K562 (cell line): ENCODE results near the gene SLC25A34. TPM values are rescaled to one million over a fixed set of nuclear protein-coding genes. Genes with fewer than 3 reads are reported as not detected.

Experiments
- ATAC-seq: fragments of 200-7000 bp; cut with Tn5 transposase; 3 replicates; pipeline ENCODE4 v1.9.1; 2020; ENCODE audit warnings: moderate library complexity
- BruUV-seq: library from RNA; stranded (reverse); fragments of 400-500 nt; replicated peaks from 2 replicates; lab custom pipeline; 2021; lab: Mats Ljungman, UMichigan
- CTCF ChIA-PET: fragments of 300-600 bp; formaldehyde crosslinking; extraction: SDS; loops from one replicate; lab custom pipeline; 2021; ENCODE audit warnings: low intra/inter-chr PET ratio; lab: Yijun Ruan, JAX
- POLR2A ChIA-PET: fragments of 300-600, 350-650 bp; sonication (Branson Sonifier 250); formaldehyde crosslinking; extraction: SDS; loops from one replicate; lab custom pipeline; 2021; ENCODE audit warnings: antibody characterized with exemption, inconsistent platforms; lab: Yijun Ruan, JAX
- DNase-seq, 4 experiments: peaks; one replicate each; pipeline versions ENCODE4 v3.0.0 to v3.0.0-alpha.2; 2011 to 2018; ENCODE audit warnings: low spot score in 3 of 4, mixed read lengths in 3 of 4; ENCODE audit errors: extremely low read depth in 1 of 4
- FAIRE-seq: peaks from 2 replicates; lab custom pipeline; 2011; peaks lifted over from hg19 to GRCh38; lab: Jason Lieb, UNC
- H2AFZ ChIP-seq: 2 replicates; pipeline ENCODE4 v1.6.0; 2011; ENCODE audit warnings: low read depth, low read length, control low read depth, inconsistent platforms
- H3K27ac ChIP-seq: fragments of 200-600 bp; 3 replicates; pipeline ENCODE4 v1.8.0; 2011; ENCODE audit warnings: low read depth, mild to moderate bottlenecking, control low read depth, inconsistent platforms, low read length, moderate library complexity, mixed read lengths; ENCODE audit errors: extremely low read depth
- H3K27me3 ChIP-seq, 2 experiments: fragments of 300-600 bp in 1 of 2; 2 replicates in 1 of 2; 3 replicates in 1 of 2; pipeline versions ENCODE4 v1.6.0 to v1.8.0; 2011; ENCODE audit warnings: inconsistent platforms in 2 of 2, low read length in 2 of 2, mild to moderate bottlenecking in 1 of 2, mixed read lengths in 1 of 2, moderate library complexity in 1 of 2; ENCODE audit not compliant: control insufficient read depth in 2 of 2, insufficient read depth in 2 of 2
- H3K36me3 ChIP-seq: fragments of 300-600 bp; 3 replicates; pipeline ENCODE4 v1.8.0; 2011; ENCODE audit warnings: mild to moderate bottlenecking, low read length, inconsistent platforms; ENCODE audit not compliant: control insufficient read depth, insufficient read depth
- H3K4me1 ChIP-seq, 2 experiments: fragments of 200-600 bp in 1 of 2; replicated peaks in 1 of 2; 2 replicates in 1 of 2; 3 replicates in 1 of 2; pipeline versions ENCODE4 v1.5.1 to v1.8.0; 2011; ENCODE audit warnings: inconsistent platforms in 2 of 2, low read length in 2 of 2, mild to moderate bottlenecking in 1 of 2, mixed read lengths in 1 of 2, moderate library complexity in 1 of 2; ENCODE audit not compliant: control insufficient read depth in 2 of 2, insufficient read depth in 2 of 2
- H3K4me2 ChIP-seq: 2 replicates; pipeline ENCODE4 v1.6.1; 2011; ENCODE audit warnings: low read length, control low read depth, inconsistent platforms, mixed read lengths; ENCODE audit not compliant: insufficient read depth
- H3K4me3 ChIP-seq: fragments of 200-600 bp; sonication (generic), shearing (Covaris generic); 2 replicates; pipeline ENCODE4 v1.5.1; 2016; ENCODE audit warnings: control low read depth, inconsistent platforms
- H3K79me2 ChIP-seq: fragments of 200-600 bp; 3 replicates; pipeline ENCODE4 v1.8.0; 2011; ENCODE audit warnings: low read length, inconsistent platforms; ENCODE audit not compliant: control insufficient read depth, insufficient read depth
- H3K9ac ChIP-seq, 2 experiments: 2 replicates each; pipeline versions ENCODE4 v1.6.0 to v1.6.1; 2011; ENCODE audit warnings: low read depth in 2 of 2, low read length in 2 of 2, control low read depth in 1 of 2, inconsistent platforms in 1 of 2, mild to moderate bottlenecking in 1 of 2, mixed read lengths in 1 of 2; ENCODE audit not compliant: insufficient read depth in 1 of 2
- H3K9me1 ChIP-seq: one replicate; pipeline ENCODE4 v1.6.0; 2011; ENCODE audit warnings: inconsistent platforms, mild to moderate bottlenecking, low read length, moderate library complexity; ENCODE audit not compliant: control insufficient read depth, insufficient read depth
- H3K9me3 ChIP-seq: replicated peaks from 2 replicates; pipeline ENCODE4 v1.5.1; 2011; ENCODE audit warnings: low read depth, low read length, inconsistent platforms; ENCODE audit not compliant: control insufficient read depth, insufficient read depth
- H4K20me1 ChIP-seq: replicated peaks from 2 replicates; pipeline ENCODE4 v1.6.1; 2011; ENCODE audit warnings: low read length, inconsistent platforms, mixed read lengths; ENCODE audit not compliant: control insufficient read depth, insufficient read depth
- ATF4 ChIP-seq: fragments of 450-650 bp; formaldehyde crosslinking; IDR thresholded peaks from 2 replicates; pipeline ENCODE4 v1.4.0; 2022; ENCODE audit warnings: mild to moderate bottlenecking, moderate library complexity
- BCOR ChIP-seq: fragments of 450-650 bp; IDR thresholded peaks from 2 replicates; pipeline ENCODE4 v1.6.1; 2016
- BRF1 ChIP-seq: IDR thresholded peaks from 3 replicates; pipeline ENCODE4 v1.6.1; 2011; ENCODE audit warnings: borderline replicate concordance, mild to moderate bottlenecking; ENCODE audit not compliant: insufficient read length; ENCODE audit errors: extremely low read depth
- CHD4 ChIP-seq: fragments of 200-600 bp; sonication (generic); IDR thresholded peaks from 3 replicates; pipeline ENCODE4 v1.6.1; 2012; ENCODE audit warnings: low read depth, mild to moderate bottlenecking, mixed read lengths, low read length, inconsistent platforms; ENCODE audit not compliant: insufficient read depth, insufficient replicate concordance, poor library complexity, severe bottlenecking
- CTBP1 ChIP-seq: fragments of 450-650 bp; IDR thresholded peaks from 2 replicates; pipeline ENCODE4 v1.6.1; 2016; ENCODE audit warnings: borderline replicate concordance
- HDAC2 ChIP-seq: fragments of 450-650 bp; IDR thresholded peaks from 2 replicates; pipeline ENCODE4 v1.6.1; 2016; ENCODE audit warnings: mild to moderate bottlenecking
- HNRNPK ChIP-seq: fragments of 200-400 bp; formaldehyde crosslinking; IDR thresholded peaks from one replicate; pipeline ENCODE4 v1.6.1; 2018; ENCODE audit warnings: mild to moderate bottlenecking, low read depth, low read length; ENCODE audit not compliant: poor library complexity, severe bottlenecking
- NFE2 ChIP-seq: IDR thresholded peaks from 2 replicates; pipeline ENCODE4 v1.6.1; 2014; ENCODE audit warnings: antibody characterized with exemption, low read depth
- NR3C1 ChIP-seq: sonication (generic); formaldehyde crosslinking; IDR thresholded peaks from 2 replicates; pipeline ENCODE4 v1.8.1; 2022; ENCODE audit warnings: missing genetic modification reagents
- RBFOX2 ChIP-seq: fragments of 200-400 bp; formaldehyde crosslinking; IDR thresholded peaks from 2 replicates; pipeline ENCODE4 v1.6.1; 2017; ENCODE audit warnings: low read depth, mild to moderate bottlenecking, low read length, moderate library complexity
- RBM17 ChIP-seq: fragments of 200-400 bp; formaldehyde crosslinking; IDR thresholded peaks from 2 replicates; pipeline ENCODE4 v1.6.1; 2017; ENCODE audit warnings: low read depth, mild to moderate bottlenecking, low read length, borderline replicate concordance
- RBM25 ChIP-seq: fragments of 200-400 bp; formaldehyde crosslinking; IDR thresholded peaks from 2 replicates; pipeline ENCODE4 v1.6.1; 2018; ENCODE audit warnings: low read length, low read depth, moderate library complexity; ENCODE audit not compliant: severe bottlenecking
- RBM39 ChIP-seq: fragments of 200-400 bp; formaldehyde crosslinking; optimal IDR thresholded peaks from 2 replicates; pipeline ENCODE3; 2018; ENCODE audit warnings: low read depth, low read length
- SMARCA5 ChIP-seq: fragments of 450-650 bp; IDR thresholded peaks from 2 replicates; pipeline ENCODE4 v1.6.1; 2016
- SMARCC2 ChIP-seq: fragments of 450-650 bp; IDR thresholded peaks from 2 replicates; pipeline ENCODE4 v1.6.1; 2017; ENCODE audit warnings: antibody characterized with exemption, moderate library complexity, mild to moderate bottlenecking, low read depth
- THAP7 ChIP-seq: fragments of 250-450 bp; sonication (Bioruptor Pico); IDR thresholded peaks from 2 replicates; pipeline ENCODE4 v1.5.0; 2021
- ZFPM2 ChIP-seq: fragments of 250-450 bp; sonication (Bioruptor Pico); IDR thresholded peaks from 2 replicates; pipeline ENCODE4 v1.5.1; 2022; ENCODE audit warnings: mild to moderate bottlenecking
- ZNF561 ChIP-seq: fragments of 450-650 bp; formaldehyde crosslinking; conservative IDR thresholded peaks from 2 replicates; pipeline ENCODE4 v1.4.0; 2020; ENCODE audit warnings: mild to moderate bottlenecking, moderate library complexity
- ZNF639 ChIP-seq, 2 experiments: fragments of 200-800 bp in 1 of 2; sonication (Bioruptor generic) in 1 of 2; sonication (generic) in 1 of 2; formaldehyde crosslinking in 1 of 2; IDR thresholded peaks in 1 of 2; conservative IDR thresholded peaks in 1 of 2; 2 replicates each; pipeline versions ENCODE4 v1.5.0 to v1.6.1; 2016 to 2020; ENCODE audit warnings: missing compliant biosample characterization in 1 of 2, missing genetic modification characterization in 1 of 2, missing genetic modification reagents in 1 of 2
- WGBS: fragments of 100-300 bp; shearing (Covaris generic); methylation state at CpG from one replicate; pipeline ENCODE4 v1.1.6; 2016; ENCODE audit warnings: low coverage, mixed read lengths; ENCODE audit not compliant: insufficient coverage; ENCODE audit errors: missing lambda C conversion rate; 5-methylcytosine and 5-hydroxymethylcytosine counted together
- in situ Hi-C: fragments of 300-500 bp; cut with MboI; formaldehyde crosslinking; loops from 4 replicates; pipeline ENCODE4 v1.15.0; 2018; ENCODE audit warnings: inconsistent platforms, mixed read lengths
- intact Hi-C: fragments of 100-400 bp; cut with micrococcal nuclease; formaldehyde crosslinking; loops from 2 replicates; pipeline ENCODE4 v1.14.2; 2022
- polyA plus RNA-seq, 8 experiments: library from polyadenylated mRNA; depleted of rRNA in 4 of 8; stranded (reverse) in 5 of 8; unstranded in 3 of 8; fragments of >200 nt; fragmentation: Nextera tagmentation in 2 of 8; fragmentation: Illumina TruSeq in 1 of 8; extraction: Ambion mirVana in 2 of 8; extraction: Trizol in 1 of 8; gene quantifications; 2 replicates each; pipeline versions ENCODE4 v1.2.1 to v1.2.3, GENCODE V29; 2011 to 2014; ENCODE audit warnings: inconsistent platforms in 1 of 8, missing spikeins in 1 of 8
- total RNA-seq, 7 experiments: library from RNA; depleted of rRNA in 6 of 7; stranded (reverse); fragments of >200 nt in 6 of 7; fragmentation: Illumina TruSeq in 2 of 7; extraction: Trizol in 2 of 7; gene quantifications; 2 replicates each; pipeline versions ENCODE4 v1.2.1 to v1.2.3, GENCODE V29; 2011 to 2021; ENCODE audit warnings: low replicate concordance in 1 of 7

The SLC25A34 gene
- total and polyA plus RNA-seq, 9 of the 15 experiments (the other 6 are each of a cell fraction or from before 2014, with no cell fraction given) = 0.01 to 0.57 (median 0.16) TPM

GRCh38 chr1:15755021-15755645 lies 19.1 kb downstream of the SLC25A34 start:
- WGBS = 5% methylated on average over 2 of the region's 2 CpGs
- ChIA-PET CTCF (no interaction called here), POLR2A (interaction anchor here (1.4 kb wide), 1 partner anchor 9 kb away, joined by 6 read pairs; no protein-coding TSS in a partner anchor)
- FAIRE-seq (peak; percentile 49), DNase-seq (no peak), ATAC-seq (no peak)
- Histone ChIP-seq H3K27me3 (peaks cover 24 to 44% of the 10 kb centered on the region in 2 experiments; a peak in 4 of 5 replicates), H3K79me2 (no peaks in the 10 kb centered on the region), H2AFZ (no peak overlapping the region), H4K20me1 (peaks cover 9% of the 10 kb centered on the region), H3K4me1 (peaks cover 0 to 29% of the 10 kb centered on the region in 2 experiments; a peak in 2 of 5 replicates), H3K4me3 (no peak overlapping the region), H3K27ac (no peak overlapping the region), H3K9me3 (no peaks in the 10 kb centered on the region), H3K4me2 (no peak overlapping the region), H3K36me3 (no peaks in the 10 kb centered on the region), H3K9me1 (no peaks in the 10 kb centered on the region), H3K9ac (no peak overlapping the region; a peak in 1 of 4 replicates)
- intact Hi-C loops = no loop called here
- in situ Hi-C loops = no loop called here
- no TSS peak for BruUV-seq
- TF ChIP-seq ZFPM2 (CRISPR knock-in tag) = no peak
- TF ChIP-seq RBFOX2 = no peak
- TF ChIP-seq RBM39 = no peak
- no peak for TF ChIP-seq CTBP1
- peak; percentile 66; the same call in 1 of the 2 replicates for TF ChIP-seq SMARCA5
- TF ChIP-seq ZNF561 (CRISPR knock-in tag) = no peak
- no peak for TF ChIP-seq THAP7
- no peak for TF ChIP-seq NFE2
- TF ChIP-seq SMARCC2 = no peak
- peak; percentile 64 for TF ChIP-seq CHD4
- TF ChIP-seq ATF4 (CRISPR knock-in tag) = no peak
- TF ChIP-seq BCOR = peak; percentile 84
- TF ChIP-seq ZNF639 (CRISPR knock-in tag; conservative IDR thresholded peaks at IDR 0.05 in 1 of 2, IDR thresholded peaks at IDR 0.05 in 1 of 2) = 0 out of 4 replicates have a peak, but pooled peaks of 1 of the 2 experiments have one; percentile 31
- TF ChIP-seq HNRNPK = no peak
- TF ChIP-seq BRF1 = no peak
- TF ChIP-seq RBM25 = peak; percentile 95
- TF ChIP-seq RBM17 = no peak
- TF ChIP-seq HDAC2 = peak; percentile 35; the same call in 1 of the 2 replicates
- TF ChIP-seq NR3C1 = no peak
